ENCODE measurements around the gene IGFALS.

IGFALS gene

DNA sequence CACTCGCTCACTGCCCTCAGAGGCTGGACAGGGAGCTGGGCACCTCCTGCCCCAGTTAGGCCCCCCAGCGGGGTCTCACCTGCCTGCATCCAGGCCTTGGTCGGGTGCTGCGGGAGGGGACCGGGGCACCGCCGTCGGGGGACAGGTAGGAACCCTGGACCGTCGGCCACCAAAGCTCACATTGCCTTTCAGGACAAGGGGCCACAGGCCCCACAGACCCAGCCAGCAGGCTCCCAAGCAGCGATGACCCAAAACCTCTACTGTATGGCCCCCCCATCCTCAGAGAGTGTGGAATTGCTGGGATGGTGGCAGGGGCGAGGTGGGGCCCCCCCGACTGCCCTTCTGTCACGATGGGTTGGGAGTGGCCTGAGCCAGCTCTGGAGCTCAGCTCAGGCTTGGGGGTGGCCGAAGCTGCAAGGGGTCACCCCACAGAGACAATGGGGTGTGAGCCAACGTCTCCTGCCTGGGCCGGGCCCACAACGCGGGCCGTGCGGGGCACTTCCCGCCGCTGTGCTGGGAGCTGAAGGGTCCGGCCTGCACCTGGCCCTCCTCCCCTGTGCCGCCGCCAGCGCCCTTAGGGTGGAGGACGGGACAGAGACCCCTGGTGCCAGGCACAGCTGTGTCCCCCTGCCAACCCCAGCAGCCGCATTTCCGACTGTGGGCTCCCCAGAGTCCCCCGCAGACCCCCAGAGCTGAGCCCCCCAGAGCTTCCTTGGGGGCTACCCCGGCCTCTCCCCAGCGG lies 498 bp downstream of the IGFALS start:
- POLR2A ChIA-PET: no interaction called here

DNA sequence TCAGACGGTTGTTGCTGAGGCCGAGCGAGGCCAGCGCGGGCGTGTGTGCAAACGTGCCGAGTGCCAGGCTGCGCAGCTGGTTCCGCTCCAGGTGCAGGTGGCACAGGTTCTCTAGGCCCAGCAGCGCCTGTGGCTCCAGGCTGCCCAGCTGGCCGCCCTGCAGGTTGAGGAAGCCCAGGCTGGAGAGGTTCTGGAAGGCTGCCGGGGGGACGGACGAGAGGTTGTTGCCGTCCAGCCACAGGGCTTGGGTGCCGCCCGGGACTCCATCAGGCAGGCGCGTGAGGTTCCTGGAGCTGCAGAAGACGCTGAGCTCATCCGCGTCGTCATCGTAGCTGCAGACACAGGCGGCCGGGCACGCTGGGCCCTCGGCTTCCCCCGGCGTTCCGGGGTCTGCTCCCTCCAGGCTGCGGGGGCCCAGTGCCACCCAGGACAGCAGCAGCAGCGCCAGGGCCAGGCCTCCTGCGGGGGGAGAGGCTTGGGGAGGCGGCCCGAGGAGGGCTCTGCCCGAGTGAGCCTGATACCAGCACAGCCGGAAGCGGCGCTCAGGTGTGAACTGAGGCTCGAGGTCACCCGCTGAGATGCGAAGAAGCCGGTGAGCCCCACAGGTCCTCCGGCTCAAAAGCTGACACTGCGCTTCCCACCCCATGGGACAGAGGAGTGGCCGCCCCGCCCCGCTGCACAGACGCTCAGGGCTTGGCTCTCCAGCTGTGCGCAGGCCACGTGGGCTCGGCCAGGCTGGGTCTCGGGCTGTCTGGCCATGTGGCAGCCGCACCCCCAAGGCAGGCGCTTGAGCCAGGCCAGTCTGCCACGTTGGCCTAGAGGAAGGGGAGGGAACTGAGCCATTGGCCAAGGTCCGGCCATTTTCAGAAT lies 1.3 kb downstream of the IGFALS start:
- 96% methylated on average over 59 of the region's 59 CpGs for WGBS (ENCODE audit: insufficient coverage)
- ChIA-PET POLR2A (no interaction called here), CTCF (no interaction called here)
- Histone ChIP-seq H3K4me1 (ENCODE audit: control extremely low read depth in 1 of 4, control insufficient read depth in 4 of 4, insufficient read depth in 4 of 4, low read length in 3 of 4) (no peaks in the 10 kb centered on the region), H3K36me3 (ENCODE audit: control insufficient read depth in 4 of 4, insufficient read depth in 4 of 4, low read length in 3 of 4) (peaks cover 0 to 48% (median 27%) of the 10 kb centered on the region in 4 experiments), H3K9me3 (ENCODE audit: control extremely low read depth in 1 of 5, control insufficient read depth in 4 of 5, insufficient read depth in 2 of 5, low read depth in 1 of 5, low read length in 4 of 5) (peaks cover 0 to under 1% (median 0%) of the 10 kb centered on the region in 5 experiments), H3K27ac (ENCODE audit: insufficient read depth in 1 of 2, low read depth in 1 of 2, low read length in 2 of 2, poor library complexity in 1 of 2, severe bottlenecking in 2 of 2) (no peak overlapping the region), H3K4me3 (ENCODE audit: control insufficient read depth in 1 of 7, extremely low read depth in 1 of 7, insufficient read depth in 4 of 7, low read depth in 2 of 7, low read length in 6 of 7) (no peak overlapping the region), H3K27me3 (replicated peaks in 2 of 5; ENCODE audit: control insufficient read depth in 4 of 5, insufficient read depth in 5 of 5, low read length in 4 of 5) (no peaks in the 10 kb centered on the region)
- no peak for DNase-seq

More for the DNA sequence above, 498 bp downstream of the IGFALS start:
- H3K9me3 ChIP-seq (ENCODE audit: control extremely low read depth in 1 of 5, control insufficient read depth in 4 of 5, insufficient read depth in 2 of 5, low read depth in 1 of 5, low read length in 4 of 5): peaks cover 0 to 4% (median 2%) of the 10 kb centered on the region in 5 experiments
- H3K27me3 ChIP-seq (replicated peaks in 2 of 5; ENCODE audit: control insufficient read depth in 4 of 5, insufficient read depth in 5 of 5, low read length in 4 of 5): no peaks in the 10 kb centered on the region
- 97% methylated on average over 24 of the region's 33 CpGs for WGBS (ENCODE audit: insufficient coverage)
- no peak overlapping the region for H3K27ac ChIP-seq (ENCODE audit: insufficient read depth in 1 of 2, low read depth in 1 of 2, low read length in 2 of 2, poor library complexity in 1 of 2, severe bottlenecking in 2 of 2)
- no peak for DNase-seq
- CTCF ChIA-PET: no interaction called here
- H3K4me1 ChIP-seq (ENCODE audit: control extremely low read depth in 1 of 4, control insufficient read depth in 4 of 4, insufficient read depth in 4 of 4, low read length in 3 of 4): no peaks in the 10 kb centered on the region
- peaks cover 0 to 40% (median 22%) of the 10 kb centered on the region in 4 experiments for H3K36me3 ChIP-seq (ENCODE audit: control insufficient read depth in 4 of 4, insufficient read depth in 4 of 4, low read length in 3 of 4)
- H3K4me3 ChIP-seq (ENCODE audit: control insufficient read depth in 1 of 7, extremely low read depth in 1 of 7, insufficient read depth in 4 of 7, low read depth in 2 of 7, low read length in 6 of 7): no peak overlapping the region

DNA sequence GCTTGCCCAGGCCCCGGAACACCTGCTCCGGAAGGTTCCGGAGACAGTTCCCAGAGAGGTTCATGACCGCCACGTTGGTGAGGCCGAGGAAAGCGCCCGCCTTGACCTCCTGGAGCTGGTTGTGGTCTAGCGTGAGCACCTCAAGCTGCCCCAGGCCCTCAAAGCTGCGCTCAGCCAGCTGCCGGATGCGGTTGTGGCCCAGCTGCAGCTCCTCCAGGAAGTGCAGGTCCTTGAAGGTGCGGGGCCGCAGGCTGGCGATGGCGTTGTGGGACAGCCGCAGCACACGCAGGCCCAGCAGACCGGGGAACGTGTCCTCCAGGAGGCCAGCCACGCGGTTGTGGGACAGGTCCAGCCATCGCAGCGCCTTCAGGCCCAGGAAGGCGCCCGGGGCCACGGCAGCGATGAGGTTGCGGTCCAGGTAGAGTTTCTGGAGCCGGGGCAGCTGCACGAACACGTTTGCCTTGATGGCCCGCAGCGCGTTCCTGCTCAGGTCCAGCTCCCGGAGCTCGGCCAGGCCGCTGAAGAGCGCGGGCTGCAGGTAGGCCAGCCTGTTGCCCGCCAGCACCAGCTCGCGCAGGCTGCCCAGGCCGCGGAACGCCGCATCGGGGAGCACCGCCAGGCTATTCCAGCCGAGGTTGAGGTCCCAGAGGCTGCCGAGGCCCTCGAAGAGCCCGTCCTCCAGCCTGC lies 2.1 kb downstream of the IGFALS start:
- Histone ChIP-seq H3K9me3 (ENCODE audit: control extremely low read depth in 1 of 5, control insufficient read depth in 4 of 5, insufficient read depth in 2 of 5, low read depth in 1 of 5, low read length in 4 of 5) (no peaks in the 10 kb centered on the region), H3K27me3 (replicated peaks in 2 of 5; ENCODE audit: control insufficient read depth in 4 of 5, insufficient read depth in 5 of 5, low read length in 4 of 5) (no peaks in the 10 kb centered on the region), H3K27ac (ENCODE audit: insufficient read depth in 1 of 2, low read depth in 1 of 2, low read length in 2 of 2, poor library complexity in 1 of 2, severe bottlenecking in 2 of 2) (no peak overlapping the region), H3K36me3 (ENCODE audit: control insufficient read depth in 4 of 4, insufficient read depth in 4 of 4, low read length in 3 of 4) (peaks cover 0 to 56% (median 32%) of the 10 kb centered on the region in 4 experiments), H3K4me3 (ENCODE audit: control insufficient read depth in 1 of 7, extremely low read depth in 1 of 7, insufficient read depth in 4 of 7, low read depth in 2 of 7, low read length in 6 of 7) (no peak overlapping the region), H3K4me1 (ENCODE audit: control extremely low read depth in 1 of 4, control insufficient read depth in 4 of 4, insufficient read depth in 4 of 4, low read length in 3 of 4) (no peaks in the 10 kb centered on the region)
- POLR2A ChIA-PET: interaction anchor here (0.8 kb wide), 1 partner anchor 35 kb away, joined by 3 read pairs; the partner anchor contains the start of gene HAGH
- no peak for DNase-seq
- CTCF ChIA-PET: interaction anchor here (0.8 kb wide), 1 partner anchor 57 kb away, joined by 3 read pairs; no protein-coding TSS in a partner anchor
- 97% methylated on average over 53 of the region's 53 CpGs for WGBS (ENCODE audit: insufficient coverage)

DNA sequence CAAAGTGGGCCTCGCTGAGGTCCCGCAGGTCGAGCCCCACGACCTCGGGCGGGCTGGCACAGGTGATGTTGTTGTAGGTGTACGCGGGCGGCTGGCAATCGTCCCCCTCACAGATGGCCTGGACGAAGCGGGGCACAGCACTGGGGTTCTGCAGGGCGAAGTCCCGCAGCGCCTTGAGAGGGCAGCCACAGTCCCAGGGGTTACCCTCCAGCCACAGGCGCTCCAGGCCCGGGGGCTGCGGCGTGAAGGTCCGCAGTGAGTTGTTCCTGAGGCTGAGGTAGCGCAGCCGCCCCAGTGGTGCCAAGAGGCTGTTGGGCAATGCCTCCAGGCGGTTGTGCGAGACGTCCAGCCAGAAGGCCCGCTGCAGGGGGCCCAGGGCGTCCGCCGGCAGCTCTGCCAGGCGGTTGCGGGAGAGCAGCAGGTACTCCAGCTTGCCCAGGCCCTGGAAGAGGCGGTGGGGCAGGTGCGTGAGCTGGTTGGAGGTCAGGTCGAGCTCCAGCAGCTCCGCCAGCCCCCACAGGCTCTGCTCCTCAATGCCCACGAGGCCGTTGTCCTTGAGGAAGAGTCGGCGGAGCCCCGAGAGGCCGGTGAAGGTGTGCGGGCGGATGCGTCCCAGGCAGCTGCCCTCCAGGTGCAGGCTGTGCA lies 2.8 kb downstream of the IGFALS start:
- Histone ChIP-seq H3K4me1 (ENCODE audit: control extremely low read depth in 1 of 4, control insufficient read depth in 4 of 4, insufficient read depth in 4 of 4, low read length in 3 of 4) (no peaks in the 10 kb centered on the region), H3K36me3 (ENCODE audit: control insufficient read depth in 4 of 4, insufficient read depth in 4 of 4, low read length in 3 of 4) (peaks cover 0 to 62% (median 36%) of the 10 kb centered on the region in 4 experiments), H3K4me3 (ENCODE audit: control insufficient read depth in 1 of 7, extremely low read depth in 1 of 7, insufficient read depth in 4 of 7, low read depth in 2 of 7, low read length in 6 of 7) (no peak overlapping the region), H3K27ac (ENCODE audit: insufficient read depth in 1 of 2, low read depth in 1 of 2, low read length in 2 of 2, poor library complexity in 1 of 2, severe bottlenecking in 2 of 2) (no peak overlapping the region), H3K9me3 (ENCODE audit: control extremely low read depth in 1 of 5, control insufficient read depth in 4 of 5, insufficient read depth in 2 of 5, low read depth in 1 of 5, low read length in 4 of 5) (no peaks in the 10 kb centered on the region), H3K27me3 (replicated peaks in 2 of 5; ENCODE audit: control insufficient read depth in 4 of 5, insufficient read depth in 5 of 5, low read length in 4 of 5) (no peaks in the 10 kb centered on the region)
- CTCF ChIA-PET: interaction anchor here (0.8 kb wide), 1 partner anchor 58 kb away, joined by 3 read pairs; no protein-coding TSS in a partner anchor
- DNase-seq: no peak
- 97% methylated on average over 40 of the region's 44 CpGs for WGBS (ENCODE audit: insufficient coverage)
- POLR2A ChIA-PET: interaction anchor here (0.8 kb wide), 1 partner anchor 36 kb away, joined by 3 read pairs; the partner anchor contains the start of gene HAGH

DNA sequence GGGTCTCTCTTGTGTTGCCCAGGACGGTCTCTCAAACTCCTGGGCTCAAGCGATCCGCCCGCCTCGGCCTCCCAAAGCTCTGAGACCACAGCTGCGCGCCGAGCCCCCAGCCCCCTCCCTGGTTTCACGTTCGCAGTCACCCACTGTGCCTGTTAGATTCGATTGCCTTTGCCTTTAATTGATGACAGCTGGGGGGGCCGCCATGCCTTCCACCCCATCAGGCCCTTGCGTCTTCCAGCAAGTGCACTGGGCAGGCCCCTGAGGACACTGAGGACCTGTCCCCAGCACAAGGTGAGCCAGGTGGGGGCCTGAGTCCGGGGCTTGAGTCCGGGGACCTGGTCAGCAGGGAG lies 3.3 kb downstream of the IGFALS start:
- 93% methylated on average over 15 of the region's 15 CpGs for WGBS (ENCODE audit: insufficient coverage)
- Histone ChIP-seq H3K4me1 (ENCODE audit: control extremely low read depth in 1 of 4, control insufficient read depth in 4 of 4, insufficient read depth in 4 of 4, low read length in 3 of 4) (no peaks in the 10 kb centered on the region), H3K36me3 (ENCODE audit: control insufficient read depth in 4 of 4, insufficient read depth in 4 of 4, low read length in 3 of 4) (peaks cover 0 to 64% (median 36%) of the 10 kb centered on the region in 4 experiments), H3K27me3 (replicated peaks in 2 of 5; ENCODE audit: control insufficient read depth in 4 of 5, insufficient read depth in 5 of 5, low read length in 4 of 5) (no peaks in the 10 kb centered on the region), H3K27ac (ENCODE audit: insufficient read depth in 1 of 2, low read depth in 1 of 2, low read length in 2 of 2, poor library complexity in 1 of 2, severe bottlenecking in 2 of 2) (no peak overlapping the region), H3K9me3 (ENCODE audit: control extremely low read depth in 1 of 5, control insufficient read depth in 4 of 5, insufficient read depth in 2 of 5, low read depth in 1 of 5, low read length in 4 of 5) (no peaks in the 10 kb centered on the region), H3K4me3 (ENCODE audit: control insufficient read depth in 1 of 7, extremely low read depth in 1 of 7, insufficient read depth in 4 of 7, low read depth in 2 of 7, low read length in 6 of 7) (no peak overlapping the region)
- ChIA-PET POLR2A (no interaction called here), CTCF (no interaction called here)
- no peak for DNase-seq

DNA sequence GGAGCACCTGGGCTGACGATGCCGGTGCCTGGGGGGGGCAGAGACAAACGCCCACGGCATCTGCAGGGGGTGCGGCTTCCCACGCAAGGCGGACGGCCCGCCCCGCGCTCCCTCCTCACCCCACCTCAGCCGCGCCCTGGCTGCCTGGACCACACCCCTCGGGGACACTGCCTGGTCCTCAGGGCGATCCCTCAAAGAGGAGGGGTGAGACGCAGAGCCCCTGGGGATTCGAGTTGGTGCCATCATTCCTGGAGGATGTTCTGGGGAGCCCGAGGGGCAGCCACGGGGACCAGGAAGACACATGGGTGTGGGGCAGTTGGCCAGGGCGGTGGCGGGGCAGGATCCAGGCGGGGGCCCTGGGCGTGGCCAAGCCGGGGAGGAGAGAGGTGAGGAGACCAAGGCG lies 3.9 kb downstream of the IGFALS start:
- POLR2A ChIA-PET: no interaction called here
- CTCF ChIA-PET: no interaction called here
- no peak overlapping the region for H3K27ac ChIP-seq (ENCODE audit: insufficient read depth in 1 of 2, low read depth in 1 of 2, low read length in 2 of 2, poor library complexity in 1 of 2, severe bottlenecking in 2 of 2)

More for the DNA sequence above, 3.9 kb downstream of the IGFALS start:
- no peaks in the 10 kb centered on the region for H3K9me3 ChIP-seq (ENCODE audit: control extremely low read depth in 1 of 5, control insufficient read depth in 4 of 5, insufficient read depth in 2 of 5, low read depth in 1 of 5, low read length in 4 of 5)
- no peaks in the 10 kb centered on the region for H3K27me3 ChIP-seq (replicated peaks in 2 of 5; ENCODE audit: control insufficient read depth in 4 of 5, insufficient read depth in 5 of 5, low read length in 4 of 5)
- 93% methylated on average over 21 of the region's 25 CpGs for WGBS (ENCODE audit: insufficient coverage)
- no peak overlapping the region for H3K4me3 ChIP-seq (ENCODE audit: control insufficient read depth in 1 of 7, extremely low read depth in 1 of 7, insufficient read depth in 4 of 7, low read depth in 2 of 7, low read length in 6 of 7)
- H3K36me3 ChIP-seq (ENCODE audit: control insufficient read depth in 4 of 4, insufficient read depth in 4 of 4, low read length in 3 of 4): peaks cover 0 to 64% (median 38%) of the 10 kb centered on the region in 4 experiments
- no peak for DNase-seq
- no peaks in the 10 kb centered on the region for H3K4me1 ChIP-seq (ENCODE audit: control extremely low read depth in 1 of 4, control insufficient read depth in 4 of 4, insufficient read depth in 4 of 4, low read length in 3 of 4)
